Upper lobe of left lung (tissue), 4 donors: Measurements from ENCODE around the gene NBPF26.
"Not testable (repeated sequence)": the region's sequence is repeated elsewhere in the genome, so short reads cannot be mapped to it uniquely, and the experiment has no call there.

Experiments
- EP300 ChIP-seq, 4 donors: sonication (generic); formaldehyde crosslinking; IDR thresholded peaks; one replicate each; pipeline ENCODE4 v1.5.1; 2017; ENCODE audit warnings: antibody characterized with exemption in 4 of 4, control low read depth in 2 of 4
- POLR2A ChIP-seq, 4 donors: fragments of 450-650 bp; IDR thresholded peaks; one replicate each; pipeline ENCODE4 v1.5.1; 2016 to 2017; ENCODE audit warnings: antibody characterized with exemption in 4 of 4, mild to moderate bottlenecking in 2 of 4
- POLR2AphosphoS5 ChIP-seq, 2 donors: sonication (generic); formaldehyde crosslinking; IDR thresholded peaks; one replicate each; pipeline ENCODE4 v1.5.1; 2017; ENCODE audit warnings: antibody characterized with exemption in 2 of 2
- TF ChIP-seq, protein P1 (sequence below), 6 experiments: fragments of 450-650 bp in 4 of 6; fragments of 200-600 bp in 2 of 6; sonication (generic) in 2 of 6; IDR thresholded peaks; one replicate each; pipeline ENCODE4 v1.5.1; 2016 to 2019; ENCODE audit warnings: antibody characterized with exemption in 6 of 6

DNA sequence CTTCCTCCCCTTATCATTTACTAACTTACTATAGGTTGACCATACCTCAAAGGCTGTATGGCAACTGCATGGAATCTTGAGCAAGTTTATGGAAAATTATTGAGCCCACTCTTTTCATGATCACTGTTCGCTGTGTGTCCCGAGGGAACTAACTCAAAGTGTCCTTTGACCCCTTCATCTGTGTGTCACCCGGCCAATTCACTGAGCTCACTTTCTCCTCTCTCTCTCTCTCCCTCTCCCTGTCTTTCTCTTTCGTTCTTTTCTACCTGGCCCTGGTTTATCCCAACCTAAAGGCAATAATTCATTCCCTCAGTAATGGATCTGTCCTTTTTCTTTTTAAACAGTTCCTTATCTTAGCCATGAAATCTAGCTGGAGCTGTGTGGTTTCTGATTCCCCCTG, 102.9 kb downstream of the NBPF26 start:
- TF ChIP-seq, protein P1, sequence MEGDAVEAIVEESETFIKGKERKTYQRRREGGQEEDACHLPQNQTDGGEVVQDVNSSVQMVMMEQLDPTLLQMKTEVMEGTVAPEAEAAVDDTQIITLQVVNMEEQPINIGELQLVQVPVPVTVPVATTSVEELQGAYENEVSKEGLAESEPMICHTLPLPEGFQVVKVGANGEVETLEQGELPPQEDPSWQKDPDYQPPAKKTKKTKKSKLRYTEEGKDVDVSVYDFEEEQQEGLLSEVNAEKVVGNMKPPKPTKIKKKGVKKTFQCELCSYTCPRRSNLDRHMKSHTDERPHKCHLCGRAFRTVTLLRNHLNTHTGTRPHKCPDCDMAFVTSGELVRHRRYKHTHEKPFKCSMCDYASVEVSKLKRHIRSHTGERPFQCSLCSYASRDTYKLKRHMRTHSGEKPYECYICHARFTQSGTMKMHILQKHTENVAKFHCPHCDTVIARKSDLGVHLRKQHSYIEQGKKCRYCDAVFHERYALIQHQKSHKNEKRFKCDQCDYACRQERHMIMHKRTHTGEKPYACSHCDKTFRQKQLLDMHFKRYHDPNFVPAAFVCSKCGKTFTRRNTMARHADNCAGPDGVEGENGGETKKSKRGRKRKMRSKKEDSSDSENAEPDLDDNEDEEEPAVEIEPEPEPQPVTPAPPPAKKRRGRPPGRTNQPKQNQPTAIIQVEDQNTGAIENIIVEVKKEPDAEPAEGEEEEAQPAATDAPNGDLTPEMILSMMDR (IDR thresholded peaks at IDR 0.05) = not testable (repeated sequence)
- not testable (repeated sequence) for TF ChIP-seq POLR2AphosphoS5, POLR2A, EP300 (IDR thresholded peaks at IDR 0.05)
